GM12891 (cell line): Measurements from ENCODE around the gene ZNF236.
A peak's percentile ranks its signal among the peaks of the same experiment; 100 is the strongest.

Source experiments
- DNase-seq: peaks from one replicate; pipeline ENCODE4 v3.0.0; 2011; ENCODE audit warnings: low spot score; ENCODE audit not compliant: insufficient read length
- FAIRE-seq: peaks from 2 replicates; lab custom pipeline; 2011; peaks lifted over from hg19 to GRCh38; lab: Jason Lieb, UNC
- PAX5 ChIP-seq: IDR thresholded peaks from 2 replicates; pipeline ENCODE4 v1.6.1; 2011; ENCODE audit warnings: low read length, moderate library complexity, mild to moderate bottlenecking; ENCODE audit not compliant: insufficient read depth, severe bottlenecking
- POLR2A ChIP-seq: IDR thresholded peaks from 2 replicates; pipeline ENCODE4 v1.6.1; 2011; ENCODE audit warnings: low read depth, low read length, control low read depth
- POLR2AphosphoS5 ChIP-seq: IDR thresholded peaks from 2 replicates; pipeline ENCODE4 v1.6.1; 2011; ENCODE audit warnings: low read depth, low read length, control low read depth
- POU2F2 ChIP-seq: IDR thresholded peaks from 2 replicates; pipeline ENCODE4 v1.6.1; 2011; ENCODE audit warnings: low read depth, mild to moderate bottlenecking, control low read depth, low read length, moderate library complexity
- SPI1 ChIP-seq: IDR thresholded peaks from 2 replicates; pipeline ENCODE4 v1.6.1; 2011; ENCODE audit warnings: low read depth, low read length, control low read depth
- TAF1 ChIP-seq: IDR thresholded peaks from 2 replicates; pipeline ENCODE4 v1.6.1; 2011; ENCODE audit warnings: low read depth, low read length, control low read depth

The ZNF236 gene

DNA sequence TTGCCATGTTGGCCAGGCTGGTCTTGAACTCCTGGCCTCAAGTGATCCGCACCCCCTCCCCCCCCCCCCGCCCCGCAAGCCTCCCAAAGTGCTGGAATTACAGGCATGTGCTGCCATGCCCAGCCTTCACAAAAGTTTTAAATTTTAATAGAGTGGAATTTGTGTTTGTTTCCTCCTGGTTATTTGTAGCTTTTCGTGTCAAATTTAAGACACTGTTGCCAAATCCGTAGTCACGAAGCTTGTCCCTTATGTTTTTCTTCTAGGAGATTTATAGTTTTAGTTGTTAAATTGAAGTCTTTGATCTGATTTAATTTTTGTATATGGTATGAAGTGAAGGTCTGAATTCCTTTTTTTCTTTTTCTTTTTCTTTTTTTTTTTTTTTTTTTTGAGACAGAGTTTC lies 14.7 kb downstream of the ZNF236 start:
- TF ChIP-seq TAF1, result no peak
- no peak for TF ChIP-seq SPI1
- no peak for TF ChIP-seq POLR2AphosphoS5
- TF ChIP-seq POU2F2, result no peak
- no peak for TF ChIP-seq PAX5
- TF ChIP-seq POLR2A, result no peak
- FAIRE-seq (no peak), DNase-seq (no peak)

DNA sequence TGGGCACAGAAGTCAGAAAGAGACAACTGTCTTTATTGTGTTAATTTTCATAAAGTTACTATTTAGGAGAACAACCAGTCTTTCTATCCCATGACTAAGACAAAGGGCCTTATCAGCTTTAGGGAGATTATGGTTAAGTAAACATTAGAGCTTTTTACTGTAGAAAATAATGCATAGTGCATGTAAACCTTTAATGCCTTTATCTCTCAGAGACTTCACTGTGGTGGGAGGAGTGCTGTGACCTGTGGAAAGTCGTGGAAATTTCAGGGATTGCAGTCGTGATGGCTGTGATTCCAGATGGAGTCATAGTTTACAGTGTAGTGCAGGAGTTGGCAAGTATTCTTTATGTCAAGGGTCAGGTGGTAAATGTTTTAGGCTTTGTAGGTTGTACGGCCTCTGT lies 15.8 kb downstream of the ZNF236 start:
- no peak for TF ChIP-seq PAX5
- no peak for TF ChIP-seq POU2F2
- no peak for TF ChIP-seq POLR2A
- no peak for TF ChIP-seq TAF1
- TF ChIP-seq SPI1, result no peak
- peak; percentile 76 for FAIRE-seq
- DNase-seq, result no peak

DNA sequence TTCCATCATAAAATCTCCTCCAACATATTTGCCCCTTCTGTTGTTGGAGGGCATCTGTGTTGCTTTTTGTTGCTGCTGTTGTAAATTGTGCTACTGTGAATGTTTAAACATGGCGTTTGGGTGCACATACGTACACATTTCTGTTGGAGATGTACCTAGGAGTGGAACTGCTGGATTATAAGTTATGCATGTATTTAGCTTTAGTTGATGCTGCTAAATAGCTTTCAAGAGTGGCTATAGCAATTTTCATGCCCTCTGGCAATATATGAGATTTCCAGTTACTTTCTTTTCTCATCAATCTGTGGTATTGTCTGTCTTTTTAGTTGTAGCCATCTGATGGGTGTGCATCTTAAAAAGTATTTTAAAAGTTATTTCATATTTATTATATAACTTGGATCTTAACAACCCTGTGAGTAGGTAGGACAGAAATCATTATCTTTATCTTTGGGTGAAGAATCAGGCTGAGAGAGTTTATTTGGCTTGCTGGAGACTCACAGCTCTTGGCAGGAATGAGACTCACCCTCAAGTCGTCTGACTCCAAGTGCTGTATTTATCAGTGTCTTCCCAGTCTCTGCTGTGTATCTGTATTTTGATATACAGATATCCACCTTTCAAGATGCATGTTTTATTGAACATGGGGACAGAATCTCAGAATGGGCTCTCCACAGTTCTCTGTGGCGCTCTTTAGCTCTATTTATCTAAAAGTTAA lies 16.9 kb downstream of the ZNF236 start:
- TF ChIP-seq POLR2A, result no peak
- TF ChIP-seq TAF1, result no peak
- TF ChIP-seq PAX5, result no peak
- no peak for TF ChIP-seq POU2F2
- no peak for TF ChIP-seq POLR2AphosphoS5
- no peak for TF ChIP-seq SPI1
- FAIRE-seq (no peak), DNase-seq (no peak)

DNA sequence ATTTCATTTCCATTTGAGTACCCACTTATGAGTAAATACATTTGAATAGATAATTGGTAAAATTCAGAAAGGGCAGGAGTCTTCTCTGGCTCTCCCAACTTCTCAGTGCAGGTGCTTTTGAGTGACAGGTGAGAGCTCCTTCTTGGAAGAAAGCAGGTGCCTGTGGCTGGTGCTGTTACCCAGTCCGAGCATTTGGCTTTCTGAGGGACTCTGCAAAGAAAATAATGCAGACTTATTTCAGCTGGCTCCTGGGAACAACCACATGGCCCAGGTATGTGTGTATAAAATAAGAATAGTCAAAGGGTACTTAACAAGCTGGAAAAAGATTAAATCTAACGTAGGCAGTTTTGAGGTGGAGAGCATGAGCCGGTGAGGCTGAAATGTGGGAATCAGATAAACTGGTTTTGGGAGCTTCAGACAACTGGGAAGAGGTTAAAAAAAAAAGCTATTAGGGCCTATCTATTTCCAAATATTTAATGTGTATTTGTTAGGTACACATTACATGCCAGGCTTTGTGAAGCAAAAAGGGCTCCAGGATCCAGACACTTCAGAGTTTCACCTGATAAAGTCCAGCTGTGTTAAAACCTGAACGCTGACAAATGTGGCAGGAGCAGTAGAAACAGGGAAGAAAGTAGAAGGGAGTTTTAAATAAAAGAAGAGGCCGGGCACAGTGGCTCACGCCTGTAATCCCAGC lies 20.6 kb downstream of the ZNF236 start:
- TF ChIP-seq SPI1, result no peak
- no peak for DNase-seq
- FAIRE-seq, result no peak

DNA sequence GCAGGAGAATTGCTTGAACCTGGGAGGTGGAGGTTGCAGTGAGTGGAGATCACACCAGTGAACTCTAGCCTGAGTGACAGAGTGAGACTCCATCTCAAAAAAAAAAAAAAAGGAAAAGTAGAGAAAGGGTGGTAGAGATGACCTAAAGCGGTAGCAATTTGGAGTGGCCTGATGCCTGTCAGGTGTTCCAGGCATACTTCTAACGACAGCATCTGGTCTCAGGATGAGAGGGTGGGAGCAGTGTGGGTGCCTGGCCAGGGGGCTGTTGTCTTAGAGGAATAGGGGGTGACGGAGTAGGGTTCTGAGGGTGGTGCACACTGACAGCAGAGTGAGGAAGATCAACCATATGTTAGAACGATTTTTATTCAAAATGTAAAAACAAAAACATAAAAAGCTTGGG lies 21.8 kb downstream of the ZNF236 start:
- DNase-seq (no peak), FAIRE-seq (no peak)
- TF ChIP-seq POLR2A, result no peak
- TF ChIP-seq POU2F2, result no peak
- no peak for TF ChIP-seq TAF1
- no peak for TF ChIP-seq POLR2AphosphoS5
- TF ChIP-seq SPI1, result no peak
- TF ChIP-seq PAX5, result no peak

DNA sequence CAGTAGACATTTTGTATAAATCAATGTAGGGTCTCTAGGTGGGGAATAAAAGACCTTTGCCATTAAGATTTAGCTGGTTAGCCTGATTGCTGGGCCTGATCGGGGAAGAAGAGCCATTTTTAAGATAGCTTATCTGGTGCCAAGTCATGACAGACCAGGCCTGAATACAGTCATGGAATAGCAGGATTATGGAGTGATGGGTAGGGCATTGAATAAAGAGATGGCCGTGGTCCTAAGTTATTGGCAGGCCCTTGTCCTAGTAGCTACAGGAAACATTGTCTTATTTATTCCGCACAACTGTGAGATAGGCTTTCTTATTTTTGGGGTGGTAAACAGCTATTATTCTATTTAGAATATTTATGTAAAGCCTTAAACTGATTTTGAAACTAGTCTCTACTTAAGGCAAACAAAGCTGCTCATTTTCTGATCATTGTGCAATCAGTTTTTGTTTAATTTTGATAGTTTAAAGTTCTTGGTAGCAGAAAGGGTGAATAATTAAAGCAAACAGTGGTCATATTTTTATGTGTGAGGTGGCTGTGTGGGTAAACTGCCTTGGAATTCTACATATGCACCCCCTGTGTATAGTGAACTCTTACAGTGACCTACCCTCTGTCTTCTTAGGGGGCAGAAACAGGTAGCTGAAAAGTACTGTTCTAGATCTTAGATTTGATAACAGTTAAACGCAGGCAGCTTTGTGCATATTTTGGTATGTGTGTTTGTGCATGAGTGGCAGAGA lies 22.6 kb downstream of the ZNF236 start:
- TF ChIP-seq POU2F2 (no peak), POLR2AphosphoS5 (no peak), POLR2A (no peak), TAF1 (no peak), PAX5 (no peak), SPI1 (no peak)
- FAIRE-seq (no peak), DNase-seq (no peak)

DNA sequence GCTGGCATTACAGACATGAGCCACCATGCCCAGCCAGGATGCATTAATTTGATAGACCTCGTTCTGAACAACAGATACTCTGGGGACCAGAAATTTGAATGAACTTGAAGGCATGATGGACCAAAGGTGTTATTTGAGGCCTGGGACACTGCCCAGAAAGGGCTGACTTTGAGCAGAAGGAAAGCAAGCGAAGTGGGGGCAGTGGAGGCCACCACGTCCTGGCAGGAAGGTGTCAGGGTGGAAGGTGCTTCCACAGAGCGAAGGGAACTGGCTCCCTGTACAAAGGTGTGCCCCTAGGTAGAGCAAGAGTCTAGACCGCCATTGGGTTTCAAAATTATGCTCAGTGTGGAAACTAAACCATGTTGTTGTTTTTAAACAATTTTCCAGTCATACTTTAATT lies 23.9 kb downstream of the ZNF236 start:
- FAIRE-seq, result no peak
- no peak for DNase-seq
- no peak for TF ChIP-seq POU2F2
- no peak for TF ChIP-seq TAF1
- TF ChIP-seq SPI1, result no peak
- TF ChIP-seq POLR2A, result no peak
- TF ChIP-seq PAX5, result no peak
- no peak for TF ChIP-seq POLR2AphosphoS5

DNA sequence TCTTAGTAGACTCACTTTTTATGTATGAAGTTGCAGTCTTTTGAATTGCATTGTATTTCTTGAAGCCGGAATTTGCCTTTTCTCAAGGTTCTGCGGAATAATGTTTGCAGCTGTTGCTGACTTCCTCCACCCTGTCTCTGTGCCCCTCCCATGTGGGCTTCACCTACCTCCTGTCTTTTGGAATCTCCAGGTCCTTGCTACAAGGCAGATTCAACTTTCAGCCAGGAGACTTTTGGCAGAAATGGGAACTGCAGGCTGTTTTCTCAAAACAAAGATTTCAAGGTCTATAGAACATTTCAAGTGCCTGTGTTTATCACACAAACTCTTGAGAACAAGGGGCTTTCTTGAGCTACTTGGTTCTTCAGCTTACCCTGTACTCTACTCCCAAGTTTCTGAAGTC lies 25.6 kb downstream of the ZNF236 start:
- FAIRE-seq, result no peak
- DNase-seq, result no peak
- TF ChIP-seq POLR2AphosphoS5, result no peak
- TF ChIP-seq TAF1, result no peak
- TF ChIP-seq PAX5, result no peak
- TF ChIP-seq POLR2A, result no peak
- TF ChIP-seq SPI1, result peak; percentile 31; the same call in 1 of the 2 replicates

DNA sequence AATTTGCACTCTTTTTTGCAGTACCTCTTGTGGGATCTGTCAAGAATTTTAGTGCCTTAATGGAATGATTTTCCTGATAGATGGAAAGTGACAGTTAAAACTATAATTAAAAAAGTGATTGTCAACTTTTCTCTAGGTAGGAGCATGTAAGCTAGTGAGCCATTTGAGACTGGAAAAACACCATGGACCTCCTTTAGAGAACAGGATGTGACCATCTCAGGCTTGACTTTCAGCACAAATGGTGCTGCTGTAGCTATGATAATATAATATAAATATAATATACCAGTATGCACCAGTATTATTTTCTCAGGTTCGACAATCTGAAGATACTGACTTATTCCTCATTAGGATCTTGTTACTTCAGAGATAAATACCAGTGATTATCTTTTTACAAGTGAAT lies 27.8 kb downstream of the ZNF236 start:
- TF ChIP-seq PAX5 (no peak), POU2F2 (no peak), TAF1 (no peak), SPI1 (no peak), POLR2A (no peak), POLR2AphosphoS5 (no peak)
- no peak for FAIRE-seq
- DNase-seq, result no peak
